Endodermal cell (in vitro differentiated cells): Measurements from ENCODE around the gene CALCA. TPM values are rescaled to one million over a fixed set of nuclear protein-coding genes. Genes with fewer than 3 reads are reported as not detected.

ENCODE experiments used
- DNase-seq: peaks from one replicate; pipeline ENCODE4 v3.0.0-alpha.2; 2017
- H3K27ac ChIP-seq: 2 replicates; pipeline ENCODE4 v1.5.1; 2013; ENCODE audit warnings: mild to moderate bottlenecking, low read depth, low read length, moderate library complexity
- H3K27me3 ChIP-seq: 2 replicates; pipeline ENCODE4 v1.6.1; 2013; ENCODE audit warnings: mild to moderate bottlenecking, low read length, moderate library complexity; ENCODE audit not compliant: insufficient read depth, control insufficient read depth, poor library complexity, severe bottlenecking
- H3K36me3 ChIP-seq: 2 replicates; pipeline ENCODE4 v1.7.0; 2013; ENCODE audit warnings: mild to moderate bottlenecking, low read length, moderate library complexity; ENCODE audit not compliant: control insufficient read depth, insufficient read depth
- H3K4me1 ChIP-seq: one replicate; pipeline ENCODE4 v1.7.0; 2013; ENCODE audit warnings: low read length; ENCODE audit not compliant: control insufficient read depth, insufficient read depth
- H3K4me3 ChIP-seq: 2 replicates; pipeline ENCODE4 v1.5.1; 2013; ENCODE audit warnings: mild to moderate bottlenecking, low read length, moderate library complexity
- H3K9ac ChIP-seq: 2 replicates; pipeline ENCODE4 v1.6.1; 2013; ENCODE audit warnings: mild to moderate bottlenecking, low read length, moderate library complexity; ENCODE audit not compliant: poor library complexity, severe bottlenecking; ENCODE audit errors: extremely low read depth
- H3K9me3 ChIP-seq: 2 replicates; pipeline ENCODE4 v1.6.1; 2013; ENCODE audit warnings: mild to moderate bottlenecking, low read length, moderate library complexity; ENCODE audit not compliant: control insufficient read depth
- H3K27ac Mint-ChIP-seq: 2 replicates; pipeline ENCODE4 v1.8.0; 2020; ENCODE audit warnings: mixed read lengths
- H3K27me3 Mint-ChIP-seq: 2 replicates; pipeline ENCODE4 v1.8.0; 2021; ENCODE audit warnings: mild to moderate bottlenecking, mixed read lengths; ENCODE audit not compliant: insufficient read depth
- H3K36me3 Mint-ChIP-seq: 2 replicates; pipeline ENCODE4 v1.8.0; 2020; ENCODE audit warnings: low read depth, mixed read lengths
- H3K4me1 Mint-ChIP-seq: 2 replicates; pipeline ENCODE4 v1.8.0; 2020; ENCODE audit warnings: mixed read lengths
- H3K4me3 Mint-ChIP-seq: 2 replicates; pipeline ENCODE4 v1.8.0; 2020; ENCODE audit warnings: mild to moderate bottlenecking, moderate library complexity, mixed read lengths
- H3K9me3 Mint-ChIP-seq: 2 replicates; pipeline ENCODE4 v1.8.0; 2020; ENCODE audit warnings: mild to moderate bottlenecking, mixed read lengths
- CTCF ChIP-seq: fragments of 200-600 bp; sonication (generic); conservative IDR thresholded peaks from 2 replicates; pipeline ENCODE4 v1.5.0; 2021; ENCODE audit warnings: antibody characterized with exemption, mild to moderate bottlenecking
- WGBS, 2 experiments: methylation state at CpG; one replicate each; pipeline versions ENCODE4 v1.1.5 to v1.1.7; 2013; ENCODE audit warnings: missing lambda C conversion rate in 2 of 2, mixed read lengths in 1 of 2; ENCODE audit not compliant: insufficient coverage in 1 of 2, insufficient read length in 1 of 2; 5-methylcytosine and 5-hydroxymethylcytosine counted together
- total RNA-seq, 2 donors: library from RNA; stranded (reverse); fragmentation: NEBNext Ultra II Directional in 1 of 2; extraction: Animal tissue kit (Norgen Biotek cat#: 25700) in 1 of 2; gene quantifications; 2 replicates in 1 of 2; 3 replicates in 1 of 2; pipeline ENCODE4 v1.2.1, GENCODE V29; 2021

CALCA gene
- total RNA-seq, 2 donors from 2014 or later, result not detected

GRCh38 chr11:14942745-14943144 is 29.4 kb downstream of the CALCA start:
- H3K27me3 Mint-ChIP-seq, result peaks cover under 1% of the 10 kb centered on the region

DNA sequence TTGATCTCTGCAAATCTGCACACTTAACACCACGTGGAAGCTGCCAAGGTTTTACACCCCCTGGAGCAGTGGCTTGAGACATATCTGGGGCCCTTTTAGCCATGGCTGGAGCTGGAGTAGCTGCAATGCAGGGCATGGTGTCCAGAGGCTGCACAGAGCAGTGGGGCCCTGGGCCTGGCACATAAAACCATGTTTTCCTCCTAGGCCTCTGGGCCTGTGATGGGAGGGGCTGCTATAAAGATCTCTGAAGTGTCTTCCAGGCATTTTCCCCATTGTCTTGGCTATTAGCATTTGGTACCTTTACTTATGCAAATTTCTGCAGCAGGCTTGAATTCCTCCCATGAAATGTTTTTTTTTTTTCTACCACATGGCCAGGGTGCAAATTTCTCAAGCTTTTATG is 33.2 kb downstream of the CALCA start:
- H3K36me3 Mint-ChIP-seq, result no peaks in the 10 kb centered on the region
- peaks cover 3% of the 10 kb centered on the region for H3K27me3 Mint-ChIP-seq
- H3K4me3 Mint-ChIP-seq, result no peak overlapping the region
- no peak for TF ChIP-seq CTCF
- Histone ChIP-seq H3K4me1 (no peaks in the 10 kb centered on the region), H3K36me3 (no peaks in the 10 kb centered on the region), H3K27me3 (no peaks in the 10 kb centered on the region), H3K27ac (no peak overlapping the region), H3K9ac (no peak overlapping the region), H3K4me3 (no peak overlapping the region), H3K9me3 (peaks cover 7% of the 10 kb centered on the region)
- 69 to 80% methylated on average over 1 of the region's 1 CpG for WGBS, 2 experiments
- no peak overlapping the region for H3K27ac Mint-ChIP-seq
- H3K4me1 Mint-ChIP-seq, result no peaks in the 10 kb centered on the region
- no peak for DNase-seq
- H3K9me3 Mint-ChIP-seq, result peaks cover 35% of the 10 kb centered on the region

More at GRCh38 chr11:14942745-14943144, 29.4 kb downstream of the CALCA start:
- no peaks in the 10 kb centered on the region for H3K36me3 ChIP-seq
- no peak for TF ChIP-seq CTCF
- WGBS, 2 experiments, result 81 to 100% methylated on average over 2 to 3 of the region's 3 CpGs
- no peak overlapping the region for H3K27ac ChIP-seq
- H3K9ac ChIP-seq, result no peak overlapping the region
- Mint-ChIP-seq H3K4me1 (no peaks in the 10 kb centered on the region), H3K9me3 (peaks cover 27% of the 10 kb centered on the region), H3K36me3 (no peaks in the 10 kb centered on the region), H3K4me3 (no peak overlapping the region), H3K27ac (no peak overlapping the region)
- H3K27me3 ChIP-seq, result no peaks in the 10 kb centered on the region
- no peaks in the 10 kb centered on the region for H3K4me1 ChIP-seq
- no peak for DNase-seq
- H3K4me3 ChIP-seq, result no peak overlapping the region
- H3K9me3 ChIP-seq, result peaks cover 7% of the 10 kb centered on the region

- no peaks in the 10 kb centered on the region for H3K4me1 Mint-ChIP-seq
- 97% methylated on average over 1 of the region's 1 CpG; no CpG with 5 or more reads in 1 of the 2 experiments for WGBS, 2 experiments
- H3K4me3 Mint-ChIP-seq, result no peak overlapping the region
- no peak overlapping the region for H3K27ac Mint-ChIP-seq
- no peak overlapping the region for H3K27ac ChIP-seq
- DNase-seq, result no peak
- no peak for TF ChIP-seq CTCF
- H3K27me3 ChIP-seq, result no peaks in the 10 kb centered on the region
- no peaks in the 10 kb centered on the region for H3K4me1 ChIP-seq
- no peak overlapping the region for H3K9ac ChIP-seq
- peaks cover 34% of the 10 kb centered on the region for H3K9me3 Mint-ChIP-seq
- H3K36me3 Mint-ChIP-seq, result no peaks in the 10 kb centered on the region
- H3K27me3 Mint-ChIP-seq, result peaks cover 3% of the 10 kb centered on the region
- peaks cover 7% of the 10 kb centered on the region for H3K9me3 ChIP-seq
- no peaks in the 10 kb centered on the region for H3K36me3 ChIP-seq
- no peak overlapping the region for H3K4me3 ChIP-seq
Observed at GRCh38 chr11:14934641-14935351, 37.4 kb downstream of the CALCA start.
